ENCODE data around the gene PITRM1.

Gene PITRM1

DNA sequence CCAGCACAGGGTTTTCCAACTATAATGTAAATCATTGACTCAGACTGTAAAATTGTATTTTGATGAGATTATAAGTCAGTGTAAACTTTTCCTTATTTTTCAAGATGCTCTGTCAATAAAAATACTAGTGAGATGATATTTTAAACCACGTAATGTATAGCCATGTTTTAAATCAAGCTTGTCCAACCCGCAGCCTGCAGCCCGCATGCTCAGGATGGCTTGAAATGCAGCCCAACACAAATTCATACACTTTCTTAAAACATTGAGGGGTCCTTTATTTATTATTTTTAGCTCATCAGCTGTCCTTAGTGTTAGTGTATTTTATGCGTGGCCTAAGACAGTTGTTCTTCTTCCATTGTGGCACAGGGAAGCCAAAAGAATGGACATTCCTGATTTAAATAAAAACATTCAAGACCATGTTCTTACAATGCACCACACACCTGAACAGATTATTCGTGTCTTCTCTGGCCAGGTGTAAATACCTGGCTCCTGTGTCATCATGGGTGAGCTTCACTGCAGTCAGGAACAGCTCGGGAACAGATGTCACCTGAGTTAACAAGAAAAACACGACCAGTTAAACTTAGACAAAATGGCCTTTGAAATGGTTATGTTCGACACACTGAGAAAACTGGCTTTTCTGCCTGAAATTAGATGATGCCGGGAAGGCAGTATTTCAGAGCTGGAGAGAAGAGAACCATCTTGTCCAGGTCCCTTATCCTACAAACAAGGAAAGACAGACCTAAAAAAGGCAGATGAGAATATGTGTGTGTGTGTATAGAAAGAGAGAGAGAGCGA is 5.9 kb downstream of the PITRM1 start:
- no peak for DNase-seq

DNA sequence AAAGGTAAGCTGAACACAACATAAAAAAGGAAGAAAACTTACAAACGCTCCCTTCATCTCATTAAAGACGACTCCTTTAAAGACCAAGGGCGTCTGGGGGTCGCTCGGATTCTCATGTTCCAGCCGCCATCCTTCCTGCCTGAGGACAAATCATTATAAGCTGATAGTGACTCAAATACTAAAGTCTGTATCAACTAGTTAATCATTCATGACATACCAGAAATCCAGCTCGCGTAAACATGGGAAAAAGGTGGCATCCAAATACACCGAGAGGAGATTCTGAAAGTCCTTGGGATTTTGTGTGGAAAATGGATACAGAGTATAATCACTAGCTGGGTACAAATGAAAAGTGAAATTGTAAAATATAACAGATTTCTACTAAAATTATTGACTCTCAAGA is 7.4 kb downstream of the PITRM1 start:
- DNase-seq, result no peak

- no peak for DNase-seq
Measured at GRCh38 chr10:3163879-3164278, 8.7 kb downstream of the PITRM1 start.

DNA sequence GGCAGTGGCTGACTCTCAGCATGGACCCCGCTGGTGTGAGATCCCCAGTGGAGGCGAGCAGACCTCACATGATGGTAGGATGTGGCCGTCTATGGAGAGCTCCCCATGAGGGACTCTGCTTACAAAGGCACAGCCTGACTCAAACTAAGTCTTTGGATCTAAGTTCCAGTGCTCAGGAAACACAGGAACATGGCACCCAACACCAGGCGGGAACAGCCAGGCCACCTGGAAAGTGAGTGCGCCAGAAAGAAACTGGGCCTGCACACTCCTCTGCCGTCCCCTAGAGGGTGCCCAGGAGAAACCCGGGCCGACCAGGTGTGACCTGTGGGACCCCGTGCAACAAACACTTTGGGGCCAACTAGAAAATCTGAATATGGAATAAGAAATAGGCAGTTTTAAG is 10.0 kb downstream of the PITRM1 start:
- no peak for DNase-seq

DNA sequence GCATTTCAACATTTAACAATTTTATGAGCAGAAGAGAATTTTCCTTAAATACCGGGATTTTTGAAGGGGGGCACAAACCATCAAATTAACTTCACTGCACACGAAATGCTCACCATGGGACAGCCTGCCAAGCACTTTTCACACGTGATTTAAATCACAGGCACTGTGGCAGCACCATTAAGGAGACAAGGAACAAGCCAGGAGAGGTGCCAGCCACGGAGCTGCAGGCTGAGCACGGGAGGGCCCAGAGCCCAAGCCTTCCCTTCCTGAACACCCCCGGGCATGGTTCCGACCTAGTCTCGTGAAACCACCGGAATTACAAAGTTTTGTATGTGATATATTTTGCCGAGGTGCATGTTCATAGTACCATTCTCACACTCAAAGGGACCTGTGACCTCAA is 13.4 kb downstream of the PITRM1 start:
- DNase-seq, result no peak

GRCh38 chr10:3154666-3155065 is 17.9 kb downstream of the PITRM1 start:
- no peak for DNase-seq

- no peak for DNase-seq
Measured at GRCh38 chr10:3152566-3152935, 20.0 kb downstream of the PITRM1 start.

DNA sequence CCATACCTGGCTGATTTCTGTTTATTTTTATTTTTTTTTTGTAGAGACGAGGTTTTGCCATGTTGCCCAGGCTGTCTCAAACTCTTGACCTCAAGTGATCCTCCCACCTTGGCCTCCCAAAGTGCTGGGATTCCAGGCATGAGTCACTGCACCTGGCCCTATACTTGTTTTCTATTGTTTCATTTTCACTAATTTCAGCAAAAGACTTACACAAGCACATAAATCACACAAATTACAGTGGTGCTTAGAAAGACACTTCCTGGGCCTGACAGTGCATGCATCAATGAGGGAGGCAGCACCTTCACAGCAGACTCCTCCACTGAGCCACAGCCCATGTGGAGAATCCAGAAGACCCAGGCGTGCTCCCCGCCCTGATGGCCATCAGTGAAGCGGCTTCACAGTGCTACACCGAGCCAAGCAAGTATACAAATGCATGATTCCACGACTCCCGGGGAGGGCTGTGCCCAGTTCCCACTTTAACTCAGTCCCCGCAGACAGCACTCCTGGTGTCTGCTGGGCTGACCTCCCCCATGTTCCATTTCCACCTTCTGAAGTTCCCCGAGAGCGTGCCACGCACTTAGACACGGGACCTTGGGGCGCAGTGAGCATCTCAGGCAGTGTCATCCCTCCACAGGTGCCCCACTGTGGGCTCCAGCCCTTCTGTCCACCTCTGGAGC is 20.6 kb downstream of the PITRM1 start:
- no peak for DNase-seq

- no peak for DNase-seq
Measured at GRCh38 chr10:3150961-3151360, 21.6 kb downstream of the PITRM1 start.

DNA sequence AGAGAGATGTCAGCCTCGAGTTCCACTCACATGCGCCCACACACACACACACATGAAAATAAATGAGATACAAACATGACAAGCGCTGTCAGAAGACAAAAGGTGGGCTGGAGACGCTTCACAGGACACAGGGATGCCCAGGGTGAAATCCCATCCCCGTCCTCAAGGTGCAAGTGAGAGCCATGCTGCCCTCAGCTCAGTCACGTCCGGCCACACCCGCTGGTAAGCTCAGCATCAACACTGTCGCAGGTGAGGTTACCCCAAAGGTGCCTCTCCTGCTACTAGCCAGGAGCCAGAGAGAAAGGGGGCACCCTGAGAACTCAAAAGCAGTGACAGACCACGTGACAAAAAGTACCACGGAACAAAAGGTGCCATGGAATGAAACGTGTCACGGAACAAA is 22.2 kb downstream of the PITRM1 start:
- no peak for DNase-seq

DNA sequence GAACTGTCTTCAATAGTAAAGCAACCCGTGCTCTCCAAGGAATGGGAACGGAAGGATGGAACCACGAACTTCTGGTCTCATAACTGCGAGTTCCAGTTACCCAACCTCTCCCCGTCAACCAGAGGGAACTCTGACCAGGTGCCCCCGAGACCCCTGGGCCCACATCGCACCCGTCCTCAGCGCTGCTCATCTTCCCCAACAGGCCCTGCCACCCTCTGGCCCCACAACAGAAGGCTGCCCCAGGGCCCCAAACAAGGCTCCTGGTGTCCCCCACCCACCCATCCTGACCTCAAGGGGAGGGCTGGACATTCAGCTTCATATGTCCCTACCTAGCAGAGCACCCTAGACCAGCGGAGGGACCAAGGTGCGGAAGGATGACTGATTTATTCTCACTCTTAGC is 22.7 kb downstream of the PITRM1 start:
- DNase-seq, result no peak

GRCh38 chr10:3148994-3149393 is 23.6 kb downstream of the PITRM1 start:
- no peak for DNase-seq

DNA sequence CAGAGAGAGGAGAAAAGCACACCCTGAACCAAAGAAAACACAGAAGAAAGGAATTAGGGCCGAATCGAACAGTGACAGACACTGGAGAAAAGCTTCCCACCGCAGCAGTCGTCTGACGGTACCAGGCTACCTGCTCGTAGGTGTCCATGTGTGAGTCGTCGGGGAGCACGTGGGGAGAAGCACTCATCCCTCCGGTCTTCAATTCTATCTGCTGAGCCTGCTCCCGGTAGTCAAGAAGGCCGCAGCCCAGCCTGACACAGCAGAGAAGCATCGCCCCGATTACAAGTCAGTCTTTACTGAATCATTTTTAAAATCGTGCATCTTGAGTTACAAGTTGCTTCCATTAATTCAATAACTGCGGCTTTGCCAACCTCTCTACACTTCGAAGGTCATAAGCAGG is 24.5 kb downstream of the PITRM1 start:
- no peak for DNase-seq

- no peak for DNase-seq
Measured at GRCh38 chr10:3147117-3147820, 25.3 kb downstream of the PITRM1 start.

GRCh38 chr10:3146289-3146688 is 26.3 kb downstream of the PITRM1 start:
- no peak for DNase-seq

DNA sequence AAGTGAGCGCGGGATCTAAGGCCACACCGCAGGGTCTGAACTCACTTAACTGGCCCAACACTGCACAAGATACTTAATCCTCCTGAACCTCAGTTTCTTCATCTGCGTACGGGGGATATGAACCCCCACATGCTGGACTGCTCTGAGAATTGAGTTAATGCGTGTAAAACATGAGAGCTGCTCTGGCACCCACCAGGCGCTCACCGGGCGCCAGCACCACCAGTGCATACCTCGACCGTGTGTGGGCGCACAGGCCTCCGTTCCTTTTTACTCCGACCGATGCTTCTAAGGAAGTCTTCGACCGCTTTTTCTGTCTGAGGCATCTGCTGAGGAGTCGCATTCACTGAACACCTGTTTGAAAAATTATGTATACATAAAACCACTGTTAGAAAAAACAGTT is 27.2 kb downstream of the PITRM1 start:
- no peak for DNase-seq

GRCh38 chr10:3143791-3144434 is 28.7 kb downstream of the PITRM1 start:
- no peak for DNase-seq

DNA sequence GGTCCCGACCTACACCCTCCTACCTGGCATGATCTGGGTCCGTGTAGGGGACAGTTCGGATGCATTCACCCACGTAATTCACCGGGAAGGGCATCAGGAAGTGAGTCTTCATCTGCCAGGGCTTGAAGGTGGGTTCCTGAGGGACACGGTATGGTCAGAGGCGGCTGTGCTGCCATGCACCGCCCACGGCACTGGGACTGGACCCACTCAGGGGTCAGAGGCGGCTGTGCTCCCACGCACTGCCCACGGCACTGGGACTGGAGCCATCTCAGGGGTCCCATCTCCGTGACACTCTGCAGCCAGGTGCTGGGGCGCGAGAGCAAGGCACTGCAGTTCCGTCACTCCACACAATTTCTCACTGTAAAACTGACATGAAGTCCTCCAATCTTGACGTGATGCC is 29.2 kb downstream of the PITRM1 start:
- no peak for DNase-seq

DNA sequence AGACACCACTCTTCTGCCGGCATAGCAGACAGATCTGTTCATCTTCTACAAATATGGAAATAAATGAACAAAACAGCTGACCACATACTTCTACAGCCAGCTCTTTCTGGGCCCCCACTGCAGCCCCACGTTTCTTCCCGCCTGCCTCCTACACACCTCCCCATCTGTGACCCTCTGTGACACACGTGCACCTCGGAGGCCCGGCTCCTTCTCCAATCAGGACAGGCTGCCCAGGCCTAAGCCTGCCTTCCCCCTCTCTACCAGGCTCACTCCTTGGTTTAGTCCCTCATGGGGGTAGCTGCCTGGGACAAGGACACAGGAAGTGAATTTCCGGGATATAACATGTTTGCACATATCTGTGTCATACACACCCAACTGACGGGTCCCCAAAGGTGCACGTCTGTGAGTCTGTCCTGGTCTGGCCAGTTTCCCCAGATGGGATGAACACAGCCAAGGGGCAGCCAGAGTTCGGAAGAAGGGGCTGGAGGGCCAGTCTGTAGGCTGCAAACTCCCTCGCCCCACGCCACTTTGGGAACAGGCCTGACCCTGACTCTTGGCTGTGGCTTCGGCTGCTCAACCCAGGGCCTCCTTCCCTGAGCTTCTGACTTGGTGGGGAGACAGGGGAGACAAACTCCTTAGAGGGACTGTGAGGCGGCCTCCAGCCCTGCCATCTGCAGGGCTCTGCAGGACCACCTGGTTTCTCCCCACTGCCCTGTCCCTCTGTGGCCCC is 30.3 kb downstream of the PITRM1 start:
- DNase-seq, result no peak

DNA sequence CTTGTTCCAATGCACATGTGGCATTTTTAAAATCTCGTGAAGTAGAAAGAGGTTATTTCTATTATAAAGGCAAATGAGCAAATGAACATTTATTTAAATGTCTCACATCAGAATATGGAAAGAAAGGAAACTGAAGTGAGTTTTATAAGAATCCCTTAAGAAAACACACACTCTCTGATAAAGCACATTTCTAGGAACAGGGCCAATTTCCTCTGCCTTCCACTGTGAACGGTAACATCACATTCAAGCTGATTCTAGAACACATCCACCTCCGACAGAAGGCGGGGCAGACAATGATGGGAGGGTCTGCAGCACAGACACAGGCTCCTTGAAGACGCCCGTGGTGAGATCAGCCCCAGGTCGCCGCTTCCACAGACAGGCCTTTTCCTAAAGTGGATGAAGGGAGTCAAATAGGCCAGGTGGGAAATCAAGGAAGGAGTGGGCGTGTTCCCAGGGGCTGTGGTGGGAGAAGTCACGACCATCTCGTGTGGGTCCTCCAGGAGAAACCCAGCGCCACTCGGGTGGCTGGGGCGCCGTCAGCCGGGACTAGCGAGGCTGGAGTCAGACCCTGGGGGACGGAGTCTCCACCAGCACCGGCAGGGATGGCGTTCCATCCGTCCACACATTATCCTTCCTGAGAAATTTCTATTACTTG is 31.1 kb downstream of the PITRM1 start:
- no peak for DNase-seq

DNA sequence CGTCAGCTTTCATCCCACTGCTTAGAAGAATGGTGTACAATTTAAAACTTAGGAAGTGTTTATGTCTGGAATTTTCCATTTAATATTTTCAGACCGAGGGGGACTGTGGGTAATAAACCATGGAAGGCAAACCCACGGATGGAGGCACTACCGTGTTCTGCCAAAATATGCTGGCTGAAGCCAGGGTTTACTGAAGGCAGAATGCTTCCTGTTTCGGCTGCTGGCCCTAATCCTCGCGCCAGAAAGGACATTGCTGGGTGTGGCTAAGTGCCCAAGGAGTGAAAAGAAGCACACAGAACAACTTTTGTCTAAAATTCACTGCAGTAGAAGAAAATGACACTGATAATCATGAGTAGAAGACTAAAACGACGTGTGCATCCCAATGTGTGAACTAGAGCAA is 32.3 kb downstream of the PITRM1 start:
- DNase-seq, result no peak

DNA sequence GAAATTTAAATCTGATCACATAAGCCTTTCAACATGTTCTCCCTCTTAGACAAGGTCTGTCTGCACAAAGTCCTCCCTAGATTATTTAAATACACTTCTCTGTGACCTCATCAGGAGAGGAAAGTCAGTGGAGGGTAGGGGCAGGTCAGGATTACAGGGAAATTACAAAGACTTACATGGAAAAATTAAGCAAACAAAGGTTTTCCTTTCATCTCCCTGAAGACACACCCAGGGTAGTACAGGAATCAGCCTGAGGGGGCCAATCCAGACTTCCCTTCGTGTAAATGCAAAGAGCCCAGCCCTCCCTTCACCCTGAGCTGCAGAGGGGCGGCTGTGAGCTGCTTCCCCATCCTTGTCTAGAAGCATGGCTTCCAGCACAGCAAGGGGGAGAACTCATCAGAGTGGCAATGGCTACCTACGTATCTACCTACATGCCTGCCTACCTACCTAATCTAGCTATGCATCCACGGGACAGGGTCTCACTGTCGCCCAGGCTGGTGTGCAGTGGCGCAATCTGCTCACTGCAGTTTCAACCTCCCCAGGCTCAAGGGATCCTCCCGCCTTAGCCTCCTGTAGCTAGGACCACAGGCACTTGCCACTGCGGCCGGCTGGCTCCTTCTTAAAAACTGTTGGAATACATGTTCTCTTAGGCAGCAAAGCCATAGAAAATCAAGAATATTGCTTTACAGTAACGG is 33.2 kb downstream of the PITRM1 start:
- DNase-seq, result no peak

Data from NCI-H1436 treated with DMSO at 0.1 percent for 48 hours (cell line).